Kidney (tissue), 14 donors: ENCODE data around the gene TBCK. TPM values are rescaled to one million over a fixed set of nuclear protein-coding genes. Genes with fewer than 3 reads are reported as not detected.
A peak's percentile ranks its signal among the peaks of the same experiment; 100 is the strongest.

Experiments used
- DNase-seq, 5 donors: peaks; one replicate each; pipeline ENCODE4 v3.0.0-alpha.2; 2013 to 2020
- FAIRE-seq: peaks from 2 replicates; lab custom pipeline; 2012; peaks lifted over from hg19 to GRCh38; lab: Jason Lieb, UNC
- H3K27ac ChIP-seq, 2 donors: one replicate each; pipeline ENCODE4 v1.7.0; 2013; ENCODE audit warnings: low read depth in 2 of 2, low read length in 2 of 2, inconsistent platforms in 1 of 2
- H3K27me3 ChIP-seq: one replicate; pipeline ENCODE4 v1.7.1; 2013; ENCODE audit warnings: low read length, inconsistent platforms; ENCODE audit not compliant: control insufficient read depth, insufficient read depth
- H3K36me3 ChIP-seq, 3 donors: one replicate each; pipeline versions ENCODE4 v1.7.0 to v1.7.1; 2013; ENCODE audit warnings: low read length in 3 of 3, control low read depth in 1 of 3, inconsistent platforms in 1 of 3; ENCODE audit not compliant: insufficient read depth in 3 of 3, control insufficient read depth in 2 of 3
- H3K4me1 ChIP-seq, 3 donors: one replicate each; pipeline versions ENCODE4 v1.7.0 to v1.7.1; 2013; ENCODE audit warnings: low read length in 3 of 3, inconsistent platforms in 1 of 3, low read depth in 1 of 3; ENCODE audit not compliant: control insufficient read depth in 2 of 3, insufficient read depth in 2 of 3
- H3K4me3 ChIP-seq, 3 donors: one replicate each; pipeline versions ENCODE4 v1.7.0 to v1.8.1; 2013; ENCODE audit warnings: low read length in 3 of 3, control low read depth in 1 of 3, inconsistent platforms in 1 of 3
- H3K9ac ChIP-seq, 3 donors: one replicate each; pipeline versions ENCODE4 v1.7.0 to v1.7.1; 2013; ENCODE audit warnings: low read length in 3 of 3, control low read depth in 1 of 3, inconsistent platforms in 1 of 3
- H3K9me3 ChIP-seq, 3 donors: one replicate each; pipeline versions ENCODE4 v1.7.0 to v1.7.1; 2013; ENCODE audit warnings: low read length in 3 of 3, control low read depth in 1 of 3, inconsistent platforms in 1 of 3; ENCODE audit not compliant: control insufficient read depth in 2 of 3, insufficient read depth in 1 of 3
- CTCF ChIP-seq: IDR thresholded peaks from 3 replicates; pipeline ENCODE4 v1.5.1; 2012; ENCODE audit warnings: mild to moderate bottlenecking, moderate library complexity, borderline replicate concordance; ENCODE audit not compliant: insufficient read depth; ENCODE audit errors: extremely low read depth
- intact Hi-C: fragments of 100-400 bp; cut with DNase I; formaldehyde crosslinking; loops from one replicate; pipeline ENCODE4 v1.11.1; 2022
- polyA plus RNA-seq: library from polyadenylated mRNA; stranded (reverse); fragments of 350-450 nt; fragmentation: Illumina TruSeq; extraction: RNeasy Lipid Tissue Mini Kit (QIAGEN cat#74804); gene quantifications from one replicate; pipeline ENCODE4 v1.2.3, GENCODE V29; 2014; ENCODE audit warnings: low read depth, low replicate concordance; ENCODE audit not compliant: insufficient read depth
- total RNA-seq: library from RNA; stranded (reverse); fragmentation: NEBNext Ultra II Directional; extraction: Animal tissue kit (Norgen Biotek cat#: 25700); gene quantifications from one replicate; pipeline ENCODE4 v1.2.1, GENCODE V29; 2021
- donor health status: control.
- donor health status: control.
- donor health status: control.
- donor health status: control.
- donor health status: control.
- donor health status: DM: yes; HTN: yes; CAD: no.
- donor health status: Normal renal cell carcinoma (clear cell type).

Gene TBCK
- total and polyA plus RNA-seq, 2 donors from 2014 or later: 15.8 to 50.0 TPM

GRCh38 chr4:106011387-106011786, 304.6 kb downstream of the TBCK start:
- intact Hi-C loops: no loop called here

GRCh38 chr4:106010761-106011160, 305.2 kb downstream of the TBCK start:
- H3K4me3 ChIP-seq: no peak overlapping the region
- no peak for DNase-seq
- no peak for TF ChIP-seq CTCF
- intact Hi-C loops: no loop called here
- H3K27me3 ChIP-seq: no peaks in the 10 kb centered on the region
- peaks cover 0 to 6% (median 0%) of the 10 kb centered on the region in 3 donors for H3K9me3 ChIP-seq
- H3K9ac ChIP-seq: no peak overlapping the region
- H3K4me1 ChIP-seq: no peaks in the 10 kb centered on the region
- H3K36me3 ChIP-seq: no peaks in the 10 kb centered on the region
- no peak overlapping the region for H3K27ac ChIP-seq
- FAIRE-seq: no peak

More at GRCh38 chr4:106011387-106011786, 304.6 kb downstream of the TBCK start:
- H3K4me1 ChIP-seq: no peaks in the 10 kb centered on the region
- no peak for FAIRE-seq
- DNase-seq: no peak
- H3K27ac ChIP-seq: no peak overlapping the region
- TF ChIP-seq CTCF: no peak
- peaks cover 0 to 6% (median 0%) of the 10 kb centered on the region in 3 donors for H3K9me3 ChIP-seq
- H3K4me3 ChIP-seq: no peak overlapping the region
- H3K27me3 ChIP-seq: no peaks in the 10 kb centered on the region
- H3K9ac ChIP-seq: no peak overlapping the region
- no peaks in the 10 kb centered on the region for H3K36me3 ChIP-seq

GRCh38 chr4:106002994-106003393, 313.0 kb downstream of the TBCK start:
- Histone ChIP-seq H3K27me3 (no peaks in the 10 kb centered on the region), H3K9me3 (no peaks in the 10 kb centered on the region), H3K4me3 (no peak overlapping the region), H3K9ac (no peak overlapping the region), H3K36me3 (no peaks in the 10 kb centered on the region), H3K27ac (no peak overlapping the region), H3K4me1 (peaks cover 4 to 16% (median 8%) of the 10 kb centered on the region in 3 donors)
- no peak for TF ChIP-seq CTCF
- DNase-seq (peak in 2 of 5 donors; percentile 57 to 62), FAIRE-seq (peak; percentile 87)
- intact Hi-C loops: no loop called here
